PC-3 (cell line): ENCODE measurements around the gene RNF138. TPM values are rescaled to one million over a fixed set of nuclear protein-coding genes. Genes with fewer than 3 reads are reported as not detected.

Experiments
- ATAC-seq: fragments of 200-7000 bp; cut with Tn5 transposase; 2 replicates; pipeline ENCODE4 v1.9.1; 2020; ENCODE audit warnings: mild to moderate bottlenecking, moderate library complexity
- BruUV-seq: library from RNA; stranded (reverse); fragments of 400-500 nt; replicated peaks from 2 replicates; lab custom pipeline; 2021; lab: Mats Ljungman, UMichigan
- CTCF ChIA-PET: fragments of 300-600 bp; sonication (Branson Sonifier 250); formaldehyde crosslinking; loops from one replicate; lab custom pipeline; 2022; ENCODE audit warnings: antibody characterized with exemption; lab: Charles Lee
- POLR2A ChIA-PET: fragments of 300-600 bp; sonication (Branson Sonifier 250); formaldehyde crosslinking; loops from one replicate; lab custom pipeline; 2022; ENCODE audit warnings: antibody characterized with exemption; ENCODE audit not compliant: unreplicated experiment; lab: Charles Lee
- DNase-seq: peaks from one replicate; pipeline ENCODE4 v3.0.0-alpha.2; 2015
- H2AFZ ChIP-seq: fragments of 300-600 bp; sonication (generic); 2 replicates; pipeline ENCODE4 v1.6.0; 2016; ENCODE audit warnings: antibody characterized with exemption, low read length
- H3F3A ChIP-seq: fragments of 300-600 bp; sonication (generic); one replicate; pipeline ENCODE4 v1.6.0; 2017; ENCODE audit warnings: antibody characterized with exemption, low read length, control low read depth, mild to moderate bottlenecking; ENCODE audit not compliant: unreplicated experiment
- H3K27ac ChIP-seq: fragments of 300-600 bp; sonication (generic); 2 replicates; pipeline ENCODE4 v1.5.1; 2016; ENCODE audit warnings: mild to moderate bottlenecking, low read length
- H3K27me3 ChIP-seq: fragments of 300-600 bp; sonication (generic); 2 replicates; pipeline ENCODE4 v1.6.1; 2016; ENCODE audit warnings: low read length, mixed read lengths
- H3K36me3 ChIP-seq: fragments of 300-600 bp; sonication (generic); 2 replicates; pipeline ENCODE4 v1.6.1; 2016; ENCODE audit warnings: low read depth, mixed run types, low read length, mixed read lengths
- H3K4me1 ChIP-seq: fragments of 300-600 bp; sonication (generic); 2 replicates; pipeline ENCODE4 v1.5.1; 2016; ENCODE audit warnings: low read length; ENCODE audit not compliant: insufficient read depth
- H3K4me2 ChIP-seq: fragments of 300-600 bp; sonication (generic); 2 replicates; pipeline ENCODE4 v1.6.0; 2016; ENCODE audit warnings: low read length
- H3K4me3 ChIP-seq: fragments of 300-600 bp; sonication (generic); 2 replicates; pipeline ENCODE4 v1.5.1; 2016; ENCODE audit warnings: mild to moderate bottlenecking, low read length, mixed read lengths
- H3K79me2 ChIP-seq: fragments of 300-600 bp; sonication (generic); 2 replicates; pipeline ENCODE4 v1.6.1; 2017; ENCODE audit warnings: low read length, mixed read lengths
- H3K9ac ChIP-seq: fragments of 300-600 bp; sonication (generic); 2 replicates; pipeline ENCODE4 v1.6.0; 2016; ENCODE audit warnings: mild to moderate bottlenecking, low read length
- H3K9me2 ChIP-seq: fragments of 300-600 bp; sonication (generic); replicated peaks from 2 replicates; pipeline ENCODE4 v1.6.1; 2016; ENCODE audit warnings: mixed run types, low read length, mixed read lengths
- H3K9me3 ChIP-seq: fragments of 300-600 bp; sonication (generic); 2 replicates; pipeline ENCODE4 v1.6.1; 2016; ENCODE audit warnings: low read length, mixed read lengths
- H4K20me1 ChIP-seq: fragments of 300-600 bp; sonication (generic); 2 replicates; pipeline ENCODE4 v1.6.1; 2016; ENCODE audit warnings: low read length, mixed read lengths
- CTCF ChIP-seq: fragments of 300-600 bp; sonication (generic); conservative IDR thresholded peaks from 2 replicates; pipeline ENCODE4 v1.5.1; 2017; ENCODE audit warnings: antibody characterized with exemption, low read depth, mild to moderate bottlenecking, low read length
- EZH2 ChIP-seq: fragments of 300-600 bp; sonication (generic); IDR thresholded peaks from one replicate; pipeline ENCODE4 v1.6.1; 2017; ENCODE audit warnings: antibody characterized with exemption, mild to moderate bottlenecking, low read length; ENCODE audit not compliant: unreplicated experiment
- EZH2phosphoT487 ChIP-seq: fragments of 300-600 bp; sonication (generic); IDR thresholded peaks from 2 replicates; pipeline ENCODE4 v1.6.1; 2018; ENCODE audit warnings: mild to moderate bottlenecking, antibody characterized with exemption, low read length, borderline replicate concordance
- intact Hi-C: fragments of 100-400 bp; cut with micrococcal nuclease; formaldehyde crosslinking; loops from 2 replicates; pipeline ENCODE4 v1.9.0; 2023
- total RNA-seq: library from RNA; depleted of rRNA; stranded (reverse); fragments of >200 nt; gene quantifications from 2 replicates; pipeline ENCODE4 v1.2.3, GENCODE V29; 2014

The RNF138 gene
- total RNA-seq, 1 experiment from 2014 or later = 15.3 TPM

- no peak for ATAC-seq
Measured at GRCh38 chr18:32110005-32110404, 18.3 kb downstream of the RNF138 start.

GRCh38 chr18:32111706-32112105, 20.0 kb downstream of the RNF138 start:
- Histone ChIP-seq H3K4me3 (no peak overlapping the region), H3K9ac (no peak overlapping the region), H3K79me2 (peaks cover 18% of the 10 kb centered on the region; the same call in 1 of the 2 replicates), H2AFZ (no peak overlapping the region), H3K27me3 (no peaks in the 10 kb centered on the region), H3K4me2 (no peak overlapping the region), H3K36me3 (no peaks in the 10 kb centered on the region), H4K20me1 (no peaks in the 10 kb centered on the region), H3K9me3 (no peaks in the 10 kb centered on the region), H3K27ac (no peak overlapping the region), H3K9me2 (no peaks in the 10 kb centered on the region), H3F3A (no peaks in the 10 kb centered on the region), H3K4me1 (no peaks in the 10 kb centered on the region)
- DNase-seq (no peak), ATAC-seq (no peak)
- TF ChIP-seq EZH2phosphoT487 = no peak
- no peak for TF ChIP-seq CTCF
- TF ChIP-seq EZH2 = no peak
- intact Hi-C loops = no loop called here
- BruUV-seq = no TSS peak
- CTCF ChIA-PET = no interaction called here
- POLR2A ChIA-PET = no interaction called here

More at GRCh38 chr18:32110005-32110404, 18.3 kb downstream of the RNF138 start:
- H3F3A ChIP-seq = no peaks in the 10 kb centered on the region
- POLR2A ChIA-PET = no interaction called here
- CTCF ChIA-PET = no interaction called here
- no peaks in the 10 kb centered on the region for H3K4me1 ChIP-seq
- no peaks in the 10 kb centered on the region for H3K27me3 ChIP-seq
- DNase-seq = no peak
- H3K9ac ChIP-seq = no peak overlapping the region
- no peaks in the 10 kb centered on the region for H4K20me1 ChIP-seq
- no peak overlapping the region for H3K27ac ChIP-seq
- H3K9me2 ChIP-seq = no peaks in the 10 kb centered on the region
- no peak overlapping the region for H3K4me2 ChIP-seq
- no peak for TF ChIP-seq CTCF
- TF ChIP-seq EZH2 = no peak
- TF ChIP-seq EZH2phosphoT487 = no peak
- H3K9me3 ChIP-seq = no peaks in the 10 kb centered on the region
- H2AFZ ChIP-seq = no peak overlapping the region
- peaks cover 29% of the 10 kb centered on the region; the same call in 1 of the 2 replicates for H3K79me2 ChIP-seq
- BruUV-seq = no TSS peak
- H3K36me3 ChIP-seq = no peaks in the 10 kb centered on the region
- intact Hi-C loops = no loop called here
- H3K4me3 ChIP-seq = no peak overlapping the region

GRCh38 chr18:32112826-32113225, 21.2 kb downstream of the RNF138 start:
- intact Hi-C loops = no loop called here
- no peak overlapping the region for H3K4me2 ChIP-seq
- H3K4me1 ChIP-seq = no peaks in the 10 kb centered on the region
- no peak overlapping the region for H2AFZ ChIP-seq
- H3K9me2 ChIP-seq = no peaks in the 10 kb centered on the region
- H3K36me3 ChIP-seq = no peaks in the 10 kb centered on the region
- TF ChIP-seq EZH2phosphoT487 (no peak), EZH2 (no peak), CTCF (no peak)
- POLR2A ChIA-PET = no interaction called here
- H3F3A ChIP-seq = no peaks in the 10 kb centered on the region
- H3K4me3 ChIP-seq = no peak overlapping the region
- no peak overlapping the region for H3K9ac ChIP-seq
- no peak overlapping the region for H3K27ac ChIP-seq
- CTCF ChIA-PET = no interaction called here
- DNase-seq = no peak
- H3K27me3 ChIP-seq = no peaks in the 10 kb centered on the region
- no TSS peak for BruUV-seq
- H3K9me3 ChIP-seq = no peaks in the 10 kb centered on the region
- H3K79me2 ChIP-seq = peaks cover 16% of the 10 kb centered on the region; the same call in 1 of the 2 replicates
- no peak for ATAC-seq
- no peaks in the 10 kb centered on the region for H4K20me1 ChIP-seq
